Measurements from ENCODE around the gene ANGPTL8.

GRCh38 chr19:11209839-11210655 is 29.4 kb upstream of the ANGPTL8 start:
- TF ChIP-seq ZNF274 (IDR thresholded peaks at IDR 0.05; ENCODE audit: low read depth, low read length) (no peak), YY1 (IDR thresholded peaks at IDR 0.05; ENCODE audit: insufficient read depth, insufficient read length) (no peak)

Measured in NT2/D1 (cell line).